NCI-H69 (cell line): ENCODE data around the gene BHLHA15.
A peak's percentile ranks its signal among the peaks of the same experiment; 100 is the strongest.

ENCODE experiments used
- DNase-seq: peaks from one replicate; lab custom pipeline; 2025; lab: John Stamatoyannopoulos, UW

The BHLHA15 gene

GRCh38 chr7:98225913-98226614 is 14.8 kb downstream of the BHLHA15 start:
- DNase-seq, result no peak

GRCh38 chr7:98227939-98228338 is 16.7 kb downstream of the BHLHA15 start:
- no peak for DNase-seq

GRCh38 chr7:98228801-98229200 is 17.6 kb downstream of the BHLHA15 start:
- DNase-seq, result no peak

GRCh38 chr7:98229441-98229840 is 18.2 kb downstream of the BHLHA15 start:
- no peak for DNase-seq

GRCh38 chr7:98229991-98230745 is 18.9 kb downstream of the BHLHA15 start:
- DNase-seq, result no peak

- no peak for DNase-seq
Measured at GRCh38 chr7:98230746-98231471, 19.7 kb downstream of the BHLHA15 start.

- no peak for DNase-seq
Measured at GRCh38 chr7:98231493-98232262, 20.4 kb downstream of the BHLHA15 start.

- DNase-seq, result no peak
Measured at GRCh38 chr7:98232263-98232585, 21.0 kb downstream of the BHLHA15 start.

GRCh38 chr7:98232799-98233198 is 21.6 kb downstream of the BHLHA15 start:
- no peak for DNase-seq

GRCh38 chr7:98233219-98234070 is 22.2 kb downstream of the BHLHA15 start:
- no peak for DNase-seq

- DNase-seq, result no peak
Measured at GRCh38 chr7:98234429-98235147, 23.3 kb downstream of the BHLHA15 start.

- no peak for DNase-seq
Measured at GRCh38 chr7:98235901-98236300, 24.7 kb downstream of the BHLHA15 start.

- DNase-seq, result no peak
Measured at GRCh38 chr7:98236355-98237185, 25.3 kb downstream of the BHLHA15 start.

GRCh38 chr7:98238076-98238475 is 26.8 kb downstream of the BHLHA15 start:
- DNase-seq, result no peak

GRCh38 chr7:98238976-98239375 is 27.7 kb downstream of the BHLHA15 start:
- no peak for DNase-seq

GRCh38 chr7:98240961-98241673 is 29.9 kb downstream of the BHLHA15 start:
- DNase-seq, result peak; percentile 49

GRCh38 chr7:98241674-98242241 is 30.5 kb downstream of the BHLHA15 start:
- no peak for DNase-seq

GRCh38 chr7:98242342-98242741 is 31.1 kb downstream of the BHLHA15 start:
- no peak for DNase-seq

- DNase-seq, result no peak
Measured at GRCh38 chr7:98242934-98243333, 31.7 kb downstream of the BHLHA15 start.
